Transverse colon (tissue), 4 donors: Measurements from ENCODE around the gene ENTPD1. TPM values are rescaled to one million over a fixed set of nuclear protein-coding genes. Genes with fewer than 3 reads are reported as not detected.

Experiments
- DNase-seq: peaks from one replicate; pipeline ENCODE4 v3.0.0-alpha.2; 2019
- H3K27ac ChIP-seq, 4 donors: fragments of 200-600 bp; sonication (generic); 2 replicates each; pipeline ENCODE4 v1.5.1; 2016 to 2018; ENCODE audit warnings: inconsistent platforms in 4 of 4
- H3K27me3 ChIP-seq: fragments of 200-600 bp; sonication (generic); 2 replicates; pipeline ENCODE4 v1.5.1; 2017; ENCODE audit warnings: inconsistent platforms
- H3K36me3 ChIP-seq, 4 donors: fragments of 200-600 bp; sonication (generic); 2 replicates each; pipeline ENCODE4 v1.5.1; 2017 to 2019; ENCODE audit warnings: inconsistent platforms in 4 of 4
- H3K4me1 ChIP-seq, 4 donors: fragments of 200-600 bp; sonication (generic); 2 replicates each; pipeline ENCODE4 v1.5.1; 2017 to 2020; ENCODE audit warnings: inconsistent platforms in 4 of 4
- H3K4me3 ChIP-seq, 4 donors: fragments of 200-600 bp; sonication (generic); 1 replicate in 1 of 4; 2 replicates in 3 of 4; pipeline versions ENCODE4 v1.5.1 to v1.6.1; 2017 to 2019; ENCODE audit warnings: inconsistent platforms in 4 of 4
- H3K9me3 ChIP-seq, 2 donors: fragments of 200-600 bp; sonication (generic); 2 replicates each; pipeline ENCODE4 v1.5.1; 2017 to 2019; ENCODE audit warnings: inconsistent platforms in 2 of 2
- CTCF ChIP-seq, 5 experiments: fragments of 200-600 bp in 3 of 5; fragments of 450-650 bp in 2 of 5; sonication (generic) in 3 of 5; IDR thresholded peaks; 1 replicate in 2 of 5; 2 replicates in 3 of 5; pipeline ENCODE4 v1.5.1; 2016 to 2017; ENCODE audit warnings: antibody characterized with exemption in 5 of 5, inconsistent platforms in 3 of 5, mild to moderate bottlenecking in 2 of 5, moderate library complexity in 1 of 5
- EP300 ChIP-seq: sonication (generic); formaldehyde crosslinking; IDR thresholded peaks from one replicate; pipeline ENCODE4 v1.6.1; 2017; ENCODE audit warnings: antibody characterized with exemption, low read depth
- POLR2A ChIP-seq: fragments of 450-650 bp; IDR thresholded peaks from one replicate; pipeline ENCODE4 v1.6.1; 2016; ENCODE audit warnings: antibody characterized with exemption, mild to moderate bottlenecking, moderate library complexity
- POLR2AphosphoS5 ChIP-seq, 3 donors: sonication (generic); formaldehyde crosslinking; IDR thresholded peaks; one replicate each; pipeline ENCODE4 v1.6.1; 2016; ENCODE audit warnings: antibody characterized with exemption in 3 of 3
- WGBS, 2 donors: methylation state at CpG; one replicate each; pipeline ENCODE4 v1.1.5; 2018; ENCODE audit warnings: low coverage in 1 of 2; 5-methylcytosine and 5-hydroxymethylcytosine counted together
- in situ Hi-C, 4 donors: fragments of 200-750 bp; cut with MboI; loops; one replicate each; pipeline versions ENCODE4 v1.15.0 to v1.15.1; 2017; ENCODE audit warnings: low sequenced_read_pairs in 3 of 4, low pct_ligation_motif_present in 1 of 4, low pct_unique_long_range_greater_than_20kb in 1 of 4
- intact Hi-C: fragments of 100-400 bp; cut with DNase I; formaldehyde crosslinking; loops from one replicate; pipeline ENCODE4 v1.15.1; 2023; ENCODE audit warnings: low total_unique reads
- total RNA-seq, 4 donors: library from RNA; depleted of rRNA; stranded (reverse); fragments of >200 nt; gene quantifications; one replicate each; pipeline ENCODE4 v1.1.0, GENCODE V29; 2016

ENTPD1 gene
- total RNA-seq, 4 donors from 2014 or later: 5.1 to 35.6 (median 11.0) TPM

GRCh38 chr10:95848841-95849240 lies 92.9 kb downstream of the ENTPD1 start:
- WGBS, 2 donors: 69 to 89% methylated on average over 2 of the region's 2 CpGs
- in situ Hi-C loops (loop anchor here in 3 of 4 donors (10.0 to 25.0 kb wide), 3 partner anchors 154 to 462 kb away; partner anchors contain the start of gene TCTN3 (in 1 of the 3)), intact Hi-C loops (no loop called here)
- H3K36me3 ChIP-seq: no peaks in the 10 kb centered on the region
- H3K27ac ChIP-seq: no peak overlapping the region
- no peaks in the 10 kb centered on the region for H3K4me1 ChIP-seq
- no peak for TF ChIP-seq EP300
- TF ChIP-seq CTCF (IDR thresholded peaks at IDR 0.05): no peak
- no peak for TF ChIP-seq POLR2AphosphoS5 (IDR thresholded peaks at IDR 0.05)
- TF ChIP-seq POLR2A: no peak
- H3K27me3 ChIP-seq: no peaks in the 10 kb centered on the region
- H3K9me3 ChIP-seq: no peaks in the 10 kb centered on the region
- no peak overlapping the region for H3K4me3 ChIP-seq
- DNase-seq: no peak

DNA sequence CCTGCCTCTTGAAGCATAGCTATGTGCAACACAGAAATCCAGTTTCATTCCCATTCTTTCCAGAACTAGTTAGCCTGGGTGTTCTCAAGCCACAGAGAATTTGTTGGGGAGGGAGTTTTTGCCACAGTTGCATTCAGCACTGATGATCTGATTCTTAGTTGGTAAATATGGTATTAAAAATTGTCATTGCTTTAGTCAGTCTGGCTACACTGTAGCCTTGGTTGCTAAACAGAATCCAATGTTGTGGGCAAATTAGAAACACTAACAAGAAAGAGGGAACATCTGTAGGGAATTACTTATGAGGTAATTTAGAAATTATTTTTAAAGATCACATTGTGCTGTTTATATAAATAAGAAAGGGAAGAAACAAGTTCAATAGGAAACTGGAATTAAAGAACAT lies 94.8 kb downstream of the ENTPD1 start:
- no peaks in the 10 kb centered on the region for H3K27me3 ChIP-seq
- in situ Hi-C loops: no loop called here
- no peaks in the 10 kb centered on the region for H3K4me1 ChIP-seq
- H3K36me3 ChIP-seq: no peaks in the 10 kb centered on the region
- intact Hi-C loops: no loop called here
- H3K9me3 ChIP-seq: no peaks in the 10 kb centered on the region
- H3K4me3 ChIP-seq: no peak overlapping the region
- no peak overlapping the region for H3K27ac ChIP-seq
- TF ChIP-seq CTCF (IDR thresholded peaks at IDR 0.05): no peak
- TF ChIP-seq EP300: no peak
- no peak for TF ChIP-seq POLR2AphosphoS5 (IDR thresholded peaks at IDR 0.05)
- no peak for TF ChIP-seq POLR2A
- no peak for DNase-seq

- H3K4me1 ChIP-seq: no peaks in the 10 kb centered on the region
- no peaks in the 10 kb centered on the region for H3K9me3 ChIP-seq
- no peaks in the 10 kb centered on the region for H3K36me3 ChIP-seq
- in situ Hi-C loops (no loop called here), intact Hi-C loops (no loop called here)
- no peak for DNase-seq
- WGBS, 2 donors: 87 to 89% methylated on average over 2 to 3 of the region's 3 CpGs
- peak overlapping the region in 1 of 4 donors; percentile 5 for H3K27ac ChIP-seq
- H3K4me3 ChIP-seq: no peak overlapping the region
- no peaks in the 10 kb centered on the region for H3K27me3 ChIP-seq
- TF ChIP-seq POLR2AphosphoS5 (IDR thresholded peaks at IDR 0.05): peak in 1 of 3 donors; percentile 20
- TF ChIP-seq POLR2A: no peak
Observed at GRCh38 chr10:95860166-95860940, 104.4 kb downstream of the ENTPD1 start.

GRCh38 chr10:95861386-95861785 lies 105.4 kb downstream of the ENTPD1 start:
- no peaks in the 10 kb centered on the region for H3K9me3 ChIP-seq
- in situ Hi-C loops (no loop called here), intact Hi-C loops (no loop called here)
- H3K4me3 ChIP-seq: no peak overlapping the region
- no peaks in the 10 kb centered on the region for H3K27me3 ChIP-seq
- no peak for TF ChIP-seq EP300
- no peak for TF ChIP-seq POLR2A
- TF ChIP-seq CTCF (IDR thresholded peaks at IDR 0.05): no peak
- TF ChIP-seq POLR2AphosphoS5 (IDR thresholded peaks at IDR 0.05): no peak
- H3K36me3 ChIP-seq: no peaks in the 10 kb centered on the region
- no peak overlapping the region for H3K27ac ChIP-seq
- no peak for DNase-seq
- 92% methylated on average over 2 of the region's 2 CpGs; no CpG with 5 or more reads in 1 of the 2 donors for WGBS, 2 donors
- no peaks in the 10 kb centered on the region for H3K4me1 ChIP-seq
